ENCODE data around the gene ITPK1. TPM values are rescaled to one million over a fixed set of nuclear protein-coding genes. Genes with fewer than 3 reads are reported as not detected.

Gene ITPK1
- total RNA-seq, 1 donor from 2014 or later = 43.0 TPM

DNA sequence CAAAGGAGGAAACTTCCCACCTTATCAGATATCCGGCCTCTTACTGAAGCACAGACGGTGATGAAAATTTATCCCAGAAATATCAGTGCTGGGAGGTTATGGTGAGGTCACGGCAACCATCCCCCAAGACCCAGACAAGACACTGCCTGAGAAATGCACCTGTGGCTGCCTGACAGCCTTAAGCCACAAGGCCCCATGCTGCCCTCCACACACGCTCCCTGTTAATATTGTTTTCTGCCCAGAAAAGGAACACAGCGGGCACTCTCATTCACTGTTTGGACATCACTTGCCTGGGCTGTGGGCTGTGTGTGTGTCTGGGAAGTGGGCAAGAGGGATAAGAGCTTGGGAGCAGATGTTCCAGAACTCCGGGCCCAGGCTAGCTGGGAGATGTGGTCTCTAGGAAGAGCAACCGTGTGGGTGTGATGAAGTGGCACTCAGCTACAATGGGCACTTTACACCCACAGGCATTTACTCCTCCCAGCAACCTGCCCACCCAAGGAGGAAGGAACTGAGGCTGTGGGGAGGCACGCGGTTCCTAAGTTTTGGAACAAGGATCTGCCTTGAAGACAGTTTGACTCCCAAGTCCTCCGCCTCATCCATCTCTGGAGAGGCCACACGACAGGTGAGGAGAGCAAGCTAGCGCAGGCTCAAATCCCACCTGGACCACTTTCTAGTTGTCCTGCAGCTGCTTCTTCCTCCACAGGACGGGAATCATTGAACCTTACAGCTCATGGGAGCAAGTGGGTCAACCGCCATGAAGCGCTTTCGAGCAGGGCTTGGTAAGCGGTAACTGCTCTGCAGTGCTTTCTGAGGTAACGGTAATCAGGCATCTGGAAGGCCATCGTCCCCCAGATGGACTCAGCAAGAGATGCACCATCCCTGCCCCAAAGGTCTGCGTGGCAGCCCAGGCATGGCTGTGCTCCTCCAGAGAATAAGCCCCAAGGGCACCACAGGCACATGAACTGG is 101.4 kb downstream of the ITPK1 start:
- CTCF ChIA-PET = no interaction called here
- POLR2A ChIA-PET = no interaction called here
- H3K4me3 Mint-ChIP-seq = no peak overlapping the region

DNA sequence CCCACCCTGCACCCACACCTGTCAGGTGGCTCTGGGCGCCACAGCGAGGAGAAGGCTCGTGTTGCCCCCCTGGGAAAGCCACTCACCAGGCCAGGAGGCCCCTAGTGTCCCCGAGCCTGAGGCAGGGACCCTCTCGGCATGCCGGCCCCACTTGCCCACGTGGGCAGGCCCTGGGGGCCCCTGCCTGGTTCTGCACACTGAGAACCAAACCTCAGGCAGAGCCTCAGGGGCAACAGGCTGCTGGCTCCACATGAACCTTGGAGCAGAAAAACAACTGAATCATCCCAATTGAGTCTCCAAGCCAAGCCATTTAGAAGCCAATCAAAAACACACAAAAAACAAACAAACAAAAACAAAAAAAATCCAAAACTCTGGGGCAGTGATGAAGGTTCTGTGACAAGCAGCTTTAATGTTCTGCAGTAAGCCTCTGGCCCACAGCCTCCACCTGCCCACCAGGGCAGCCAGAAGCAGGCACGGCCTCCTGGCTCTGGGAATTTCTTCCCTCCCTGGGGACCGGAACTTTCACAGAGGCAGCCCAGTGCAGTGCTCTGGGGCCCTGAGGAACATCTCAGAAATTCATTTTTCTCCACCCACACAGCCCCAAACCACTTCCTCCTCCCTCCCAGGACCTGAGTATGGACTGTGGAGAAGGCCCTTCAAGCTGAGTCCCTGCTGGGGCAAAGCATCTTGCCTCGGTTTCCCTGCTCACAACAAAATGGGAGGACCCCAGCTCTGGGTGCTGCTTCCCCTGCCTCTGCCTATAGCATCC is 102.6 kb downstream of the ITPK1 start:
- intact Hi-C loops (cut with micrococcal nuclease) = no loop called here
- H3K4me3 Mint-ChIP-seq = no peak overlapping the region
- no peaks in the 10 kb centered on the region for H3K27me3 Mint-ChIP-seq
- DNase-seq (no peak), ATAC-seq (ENCODE audit: low read depth) (no peak)
- POLR2A ChIA-PET = no interaction called here
- no peaks in the 10 kb centered on the region for H3K9me3 Mint-ChIP-seq
- TF ChIP-seq, protein P1, sequence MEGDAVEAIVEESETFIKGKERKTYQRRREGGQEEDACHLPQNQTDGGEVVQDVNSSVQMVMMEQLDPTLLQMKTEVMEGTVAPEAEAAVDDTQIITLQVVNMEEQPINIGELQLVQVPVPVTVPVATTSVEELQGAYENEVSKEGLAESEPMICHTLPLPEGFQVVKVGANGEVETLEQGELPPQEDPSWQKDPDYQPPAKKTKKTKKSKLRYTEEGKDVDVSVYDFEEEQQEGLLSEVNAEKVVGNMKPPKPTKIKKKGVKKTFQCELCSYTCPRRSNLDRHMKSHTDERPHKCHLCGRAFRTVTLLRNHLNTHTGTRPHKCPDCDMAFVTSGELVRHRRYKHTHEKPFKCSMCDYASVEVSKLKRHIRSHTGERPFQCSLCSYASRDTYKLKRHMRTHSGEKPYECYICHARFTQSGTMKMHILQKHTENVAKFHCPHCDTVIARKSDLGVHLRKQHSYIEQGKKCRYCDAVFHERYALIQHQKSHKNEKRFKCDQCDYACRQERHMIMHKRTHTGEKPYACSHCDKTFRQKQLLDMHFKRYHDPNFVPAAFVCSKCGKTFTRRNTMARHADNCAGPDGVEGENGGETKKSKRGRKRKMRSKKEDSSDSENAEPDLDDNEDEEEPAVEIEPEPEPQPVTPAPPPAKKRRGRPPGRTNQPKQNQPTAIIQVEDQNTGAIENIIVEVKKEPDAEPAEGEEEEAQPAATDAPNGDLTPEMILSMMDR (IDR thresholded peaks at IDR 0.05) = no peak
- no peak overlapping the region for H3K27ac Mint-ChIP-seq
- peaks cover 32% of the 10 kb centered on the region for H3K36me3 Mint-ChIP-seq (ENCODE audit: low read depth)
- CTCF ChIA-PET = no interaction called here
- H3K4me1 Mint-ChIP-seq = peaks cover 19% of the 10 kb centered on the region

More for the DNA sequence above, 101.4 kb downstream of the ITPK1 start:
- H3K27ac Mint-ChIP-seq = no peak overlapping the region
- TF ChIP-seq, protein P1 (IDR thresholded peaks at IDR 0.05) = no peak
- peaks cover 29% of the 10 kb centered on the region for H3K36me3 Mint-ChIP-seq (ENCODE audit: low read depth)
- no peaks in the 10 kb centered on the region for H3K27me3 Mint-ChIP-seq
- peaks cover 15% of the 10 kb centered on the region for H3K4me1 Mint-ChIP-seq
- DNase-seq (no peak), ATAC-seq (ENCODE audit: low read depth) (no peak)
- H3K9me3 Mint-ChIP-seq = no peaks in the 10 kb centered on the region
- intact Hi-C loops (cut with micrococcal nuclease) = no loop called here

DNA sequence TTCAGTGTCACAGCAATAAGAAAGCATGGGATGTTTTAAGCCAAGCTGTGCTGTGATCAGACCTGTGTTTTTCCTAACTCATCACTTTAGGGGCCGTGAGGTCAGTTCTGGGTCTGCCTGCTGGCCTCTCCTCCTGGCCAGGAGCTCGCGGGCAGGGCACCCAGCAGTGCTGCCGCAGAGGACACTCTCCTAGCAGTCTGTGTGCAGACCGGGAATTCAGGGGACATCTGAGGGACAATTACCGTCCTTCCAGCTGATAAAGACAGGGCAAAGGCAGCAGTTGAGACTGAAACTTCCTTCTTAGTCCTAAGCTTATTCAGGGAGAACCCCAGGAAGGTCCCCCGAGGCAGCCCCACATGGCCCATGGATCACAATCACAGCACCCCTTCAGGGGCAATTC is 103.2 kb downstream of the ITPK1 start:
- POLR2A ChIA-PET = no interaction called here
- H3K4me1 Mint-ChIP-seq = peaks cover 26% of the 10 kb centered on the region
- DNase-seq (no peak), ATAC-seq (ENCODE audit: low read depth) (no peak)
- no peak overlapping the region for H3K4me3 Mint-ChIP-seq
- H3K27ac Mint-ChIP-seq = no peak overlapping the region
- CTCF ChIA-PET = interaction anchor here (1.1 kb wide), 1 partner anchor 101 kb away, joined by 4 read pairs; no protein-coding TSS in a partner anchor
- peaks cover 32% of the 10 kb centered on the region for H3K36me3 Mint-ChIP-seq (ENCODE audit: low read depth)
- no peaks in the 10 kb centered on the region for H3K9me3 Mint-ChIP-seq
- H3K27me3 Mint-ChIP-seq = no peaks in the 10 kb centered on the region
- intact Hi-C loops (cut with micrococcal nuclease) = no loop called here
- TF ChIP-seq, protein P1 (IDR thresholded peaks at IDR 0.05) = no peak

DNA sequence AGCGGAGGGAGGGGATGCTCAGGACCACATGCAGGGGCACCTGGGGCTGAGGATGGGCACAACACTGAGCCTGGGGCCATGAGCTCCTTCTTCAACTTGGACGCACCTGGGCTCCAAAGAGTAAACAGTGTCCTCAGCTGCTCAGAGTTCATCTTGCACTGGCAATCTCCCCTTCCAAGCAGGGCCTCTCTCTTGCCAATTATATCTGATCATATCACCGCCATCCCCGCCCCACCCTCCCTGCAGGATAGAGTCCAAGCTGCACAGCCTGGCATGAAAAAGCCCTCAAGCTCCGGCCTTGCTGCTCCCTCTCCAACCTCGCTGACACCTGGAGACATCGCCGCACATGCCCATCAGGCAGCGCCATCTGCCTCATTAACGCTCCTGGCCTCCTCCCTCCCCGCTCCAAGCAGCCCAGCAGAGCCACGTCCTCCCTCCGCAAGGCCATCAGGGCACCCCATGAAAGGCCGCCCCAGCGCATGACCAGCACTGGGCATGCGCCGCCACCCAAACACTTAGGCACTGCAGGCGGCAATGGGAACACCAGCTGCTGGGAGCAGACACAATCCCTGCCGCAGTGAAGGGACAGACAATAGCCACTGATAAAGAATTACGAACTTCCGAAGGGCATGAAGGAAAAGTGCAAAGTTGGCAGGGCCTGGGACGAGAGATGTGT is 103.9 kb downstream of the ITPK1 start:
- TF ChIP-seq, protein P1 (IDR thresholded peaks at IDR 0.05) = no peak
- DNase-seq (no peak), ATAC-seq (ENCODE audit: low read depth) (no peak)
- Mint-ChIP-seq H3K27me3 (no peaks in the 10 kb centered on the region), H3K36me3 (ENCODE audit: low read depth) (peaks cover 30% of the 10 kb centered on the region), H3K4me1 (peaks cover 32% of the 10 kb centered on the region), H3K4me3 (no peak overlapping the region), H3K27ac (no peak overlapping the region), H3K9me3 (no peaks in the 10 kb centered on the region)
- POLR2A ChIA-PET = no interaction called here
- intact Hi-C loops (cut with micrococcal nuclease) = no loop called here
- CTCF ChIA-PET = interaction anchor here (1.1 kb wide), 1 partner anchor 101 kb away, joined by 4 read pairs; no protein-coding TSS in a partner anchor

Measured in activated B cell treated with CpG ODN at 0.5 μM for 24 hours (primary cell).